ENCODE results near the gene TAAR2.

Gene TAAR2

GRCh38 chr6:132664309-132665034 is 40.4 kb upstream of the TAAR2 start:
- H3K36me3 ChIP-seq: no peaks in the 10 kb centered on the region
- no peak for TF ChIP-seq CTCF (IDR thresholded peaks at IDR 0.05)
- H3K27me3 ChIP-seq: no peaks in the 10 kb centered on the region
- no peak for DNase-seq
- H3K9me3 ChIP-seq: no peaks in the 10 kb centered on the region
- intact Hi-C loops (cut with DNase I; ENCODE audit: low total_unique reads): no loop called here
- H3K4me1 ChIP-seq: no peaks in the 10 kb centered on the region
- H3K4me3 ChIP-seq: no peak overlapping the region
- H3K27ac ChIP-seq: no peak overlapping the region

GRCh38 chr6:132663661-132664060 is 39.6 kb upstream of the TAAR2 start:
- Histone ChIP-seq H3K27me3 (no peaks in the 10 kb centered on the region), H3K9me3 (no peaks in the 10 kb centered on the region), H3K4me3 (no peak overlapping the region), H3K27ac (no peak overlapping the region), H3K4me1 (no peaks in the 10 kb centered on the region), H3K36me3 (no peaks in the 10 kb centered on the region)
- intact Hi-C loops (cut with DNase I; ENCODE audit: low total_unique reads): no loop called here
- TF ChIP-seq CTCF (IDR thresholded peaks at IDR 0.05): no peak
- DNase-seq: no peak

- no peaks in the 10 kb centered on the region for H3K36me3 ChIP-seq
- DNase-seq: no peak
- H3K27me3 ChIP-seq: no peaks in the 10 kb centered on the region
- intact Hi-C loops (cut with DNase I; ENCODE audit: low total_unique reads): no loop called here
- H3K4me3 ChIP-seq: no peak overlapping the region
- no peak overlapping the region for H3K27ac ChIP-seq
- H3K4me1 ChIP-seq: no peaks in the 10 kb centered on the region
- TF ChIP-seq CTCF (IDR thresholded peaks at IDR 0.05): no peak
- no peaks in the 10 kb centered on the region for H3K9me3 ChIP-seq
Observed at GRCh38 chr6:132661906-132662305, 37.8 kb upstream of the TAAR2 start.

GRCh38 chr6:132659082-132659481 is 35.0 kb upstream of the TAAR2 start, which contains the start of gene TAAR1:
Gene TAAR1 (minus strand): TSS chr6:132659182. CDS start chr6:132646003, 13,179 bp downstream.
- H3K9me3 ChIP-seq: no peaks in the 10 kb centered on the region
- intact Hi-C loops (cut with DNase I; ENCODE audit: low total_unique reads): no loop called here
- TF ChIP-seq CTCF (IDR thresholded peaks at IDR 0.05): no peak

GRCh38 chr6:132651062-132651461 is 27.0 kb upstream of the TAAR2 start:
- Histone ChIP-seq H3K27ac (no peak overlapping the region), H3K4me3 (no peak overlapping the region), H3K27me3 (no peaks in the 10 kb centered on the region), H3K4me1 (no peaks in the 10 kb centered on the region), H3K36me3 (no peaks in the 10 kb centered on the region), H3K9me3 (no peaks in the 10 kb centered on the region)
- TF ChIP-seq CTCF (IDR thresholded peaks at IDR 0.05): no peak
- no peak for DNase-seq
- intact Hi-C loops (cut with DNase I; ENCODE audit: low total_unique reads): no loop called here

More at GRCh38 chr6:132659082-132659481, 35.0 kb upstream of the TAAR2 start, which contains the start of gene TAAR1:
- no peak for DNase-seq
- Histone ChIP-seq H3K4me1 (no peaks in the 10 kb centered on the region), H3K27ac (no peak within 1 kb of the TSS), H3K27me3 (no peaks in the 10 kb centered on the region), H3K4me3 (no peak within 1 kb of the TSS), H3K36me3 (no peaks in the 10 kb centered on the region)

Measured in tibial artery (tissue), 4 donors.